B cell (primary cell): ENCODE results near the gene CORO1A. TPM values are rescaled to one million over a fixed set of nuclear protein-coding genes. Genes with fewer than 3 reads are reported as not detected.

Experiments used
- ATAC-seq: fragments of 200-7000 bp; cut with Tn5 transposase; one replicate; pipeline ENCODE4 v1.10.0; 2021; ENCODE audit warnings: low read depth, mild to moderate bottlenecking, moderate number of reproducible peaks, moderate library complexity
- CTCF ChIA-PET: fragments of 350-600 bp; sonication (Branson Sonifier 250); formaldehyde crosslinking; loops from one replicate; lab custom pipeline; 2021; ENCODE audit warnings: antibody characterized with exemption, inconsistent platforms; lab: Charles Lee
- POLR2A ChIA-PET: fragments of 350-600 bp; sonication (Branson Sonifier 250); formaldehyde crosslinking; loops from one replicate; lab custom pipeline; 2021; ENCODE audit warnings: antibody characterized with exemption; lab: Charles Lee
- DNase-seq: peaks from one replicate; pipeline ENCODE4 v3.0.0; 2013
- H2AFZ ChIP-seq: 2 replicates; pipeline ENCODE4 v1.6.1; 2012; ENCODE audit warnings: mild to moderate bottlenecking, low read depth, low read length; ENCODE audit not compliant: insufficient read depth, poor library complexity, severe bottlenecking
- H3K27ac ChIP-seq, 2 donors: 1 replicate in 1 of 2; 2 replicates in 1 of 2; pipeline ENCODE4 v1.5.1; 2012 to 2013; ENCODE audit warnings: low read length in 2 of 2, mild to moderate bottlenecking in 2 of 2, moderate library complexity in 1 of 2
- H3K27me3 ChIP-seq, 4 experiments: fragments of 200-600 bp in 1 of 4; sonication (generic) in 1 of 4; replicated peaks in 1 of 4; 1 replicate in 2 of 4; 2 replicates in 2 of 4; pipeline versions ENCODE4 v1.6.1 to v1.7.0; 2013 to 2016; ENCODE audit warnings: low read length in 3 of 4, mild to moderate bottlenecking in 2 of 4, mixed read lengths in 1 of 4, moderate library complexity in 1 of 4; ENCODE audit not compliant: insufficient read depth in 4 of 4, control insufficient read depth in 3 of 4; ENCODE audit errors: control extremely low read depth in 1 of 4
- H3K36me3 ChIP-seq, 2 experiments: replicated peaks in 1 of 2; 1 replicate in 1 of 2; 2 replicates in 1 of 2; pipeline versions ENCODE4 v1.6.1 to v1.7.1; 2013; ENCODE audit warnings: low read length in 1 of 2; ENCODE audit not compliant: insufficient read depth in 2 of 2, control insufficient read depth in 1 of 2; ENCODE audit errors: control extremely low read depth in 1 of 2, extremely low read depth in 1 of 2
- H3K4me1 ChIP-seq, 2 donors: fragments of 200-600 bp in 1 of 2; sonication (generic) in 1 of 2; 1 replicate in 1 of 2; 2 replicates in 1 of 2; pipeline versions ENCODE4 v1.5.1 to v1.6.1; 2013 to 2017; ENCODE audit warnings: low read length in 2 of 2; ENCODE audit not compliant: control insufficient read depth in 2 of 2, insufficient read depth in 2 of 2
- H3K4me2 ChIP-seq: replicated peaks from 2 replicates; pipeline ENCODE3; 2012; ENCODE audit warnings: mild to moderate bottlenecking, low read depth, low read length; ENCODE audit not compliant: poor library complexity, severe bottlenecking
- H3K4me3 ChIP-seq, 5 experiments: fragments of 200-600 bp in 1 of 5; sonication (generic) in 1 of 5; 1 replicate in 3 of 5; 2 replicates in 2 of 5; pipeline versions ENCODE4 v1.5.1 to v1.7.0; 2011 to 2016; ENCODE audit warnings: low read length in 4 of 5, mild to moderate bottlenecking in 4 of 5, low read depth in 2 of 5, control low read depth in 1 of 5, moderate library complexity in 1 of 5; ENCODE audit not compliant: insufficient read depth in 1 of 5; ENCODE audit errors: control extremely low read depth in 1 of 5, extremely low read depth in 1 of 5
- H3K79me2 ChIP-seq: fragments of 200-600 bp; sonication (generic); one replicate; pipeline ENCODE4 v1.6.0; 2016; ENCODE audit warnings: low read length; ENCODE audit not compliant: control insufficient read depth, insufficient read depth
- H3K9ac ChIP-seq: fragments of 200-600 bp; sonication (generic); 2 replicates; pipeline ENCODE4 v1.6.1; 2017; ENCODE audit warnings: mild to moderate bottlenecking, low read length, moderate library complexity
- H3K9me3 ChIP-seq, 3 donors: one replicate each; pipeline versions ENCODE4 v1.6.1 to v1.7.1; 2013; ENCODE audit warnings: low read length in 2 of 3; ENCODE audit not compliant: control insufficient read depth in 2 of 3, insufficient read depth in 1 of 3; ENCODE audit errors: control extremely low read depth in 1 of 3
- H4K20me1 ChIP-seq: 2 replicates; pipeline ENCODE4 v1.6.0; 2012; ENCODE audit warnings: mild to moderate bottlenecking, low read length; ENCODE audit not compliant: insufficient read depth, control insufficient read depth, poor library complexity, severe bottlenecking
- H3K27ac Mint-ChIP-seq: one replicate; pipeline ENCODE4 v1.8.0; 2021; ENCODE audit warnings: mixed read lengths
- H3K27me3 Mint-ChIP-seq: one replicate; pipeline ENCODE4 v1.8.0; 2021; ENCODE audit warnings: mixed read lengths
- H3K4me1 Mint-ChIP-seq: one replicate; pipeline ENCODE4 v1.8.0; 2021; ENCODE audit warnings: mixed read lengths
- H3K4me3 Mint-ChIP-seq: one replicate; pipeline ENCODE4 v1.8.0; 2021; ENCODE audit warnings: mixed read lengths
- H3K9me3 Mint-ChIP-seq: one replicate; pipeline ENCODE4 v1.8.0; 2022; ENCODE audit warnings: mixed read lengths; ENCODE audit not compliant: insufficient read depth
- CTCF ChIP-seq: fragments of 200-600 bp; IDR thresholded peaks from one replicate; pipeline ENCODE4 v1.8.0; 2022; ENCODE audit warnings: antibody characterized with exemption, mild to moderate bottlenecking
- EZH2 ChIP-seq: IDR thresholded peaks from 2 replicates; pipeline ENCODE4 v1.6.1; 2012; ENCODE audit warnings: borderline replicate concordance, low read depth, mild to moderate bottlenecking, moderate library complexity, low read length; ENCODE audit not compliant: insufficient read depth, poor library complexity, severe bottlenecking
- WGBS: methylation state at CpG from one replicate; pipeline ENCODE4 v1.1.5; 2013; ENCODE audit warnings: missing lambda C conversion rate; ENCODE audit not compliant: insufficient coverage; 5-methylcytosine and 5-hydroxymethylcytosine counted together
- intact Hi-C: fragments of 100-400 bp; cut with micrococcal nuclease; formaldehyde crosslinking; loops from one replicate; pipeline ENCODE4 v1.10.0; 2022
- polyA plus RNA-seq: library from polyadenylated mRNA; depleted of rRNA; stranded (reverse); fragments of >200 nt; gene quantifications from 2 replicates; pipeline ENCODE4 v1.2.3, GENCODE V29; 2012
- total RNA-seq, 2 donors: library from RNA; stranded (reverse); fragments of 120-200 nt in 1 of 2; gene quantifications; 1 replicate in 1 of 2; 2 replicates in 1 of 2; pipeline versions ENCODE4 v1.2.3 to v1.2.4, GENCODE V29; 2013 to 2022

CORO1A gene
- total and polyA plus RNA-seq, 2 donors (not counting 1 experiment from before 2014, with no cell fraction given), result 653 to 1,555 TPM

- no peak overlapping the region for H3K4me3 Mint-ChIP-seq
- Histone ChIP-seq H3K9me3 (peaks cover 0 to 3% (median 0%) of the 10 kb centered on the region in 3 donors), H2AFZ (no peak overlapping the region), H3K4me2 (no peak overlapping the region), H3K36me3 (no peaks in the 10 kb centered on the region), H3K27ac (no peak overlapping the region), H3K9ac (no peak overlapping the region), H3K79me2 (no peaks in the 10 kb centered on the region), H4K20me1 (no peaks in the 10 kb centered on the region), H3K4me3 (no peak overlapping the region), H3K4me1 (no peaks in the 10 kb centered on the region), H3K27me3 (no peaks in the 10 kb centered on the region)
- intact Hi-C loops, result no loop called here
- DNase-seq, result no peak
- WGBS, result 97% methylated on average over 4 of the region's 5 CpGs
- no peak overlapping the region for H3K27ac Mint-ChIP-seq
- ChIA-PET POLR2A (no interaction called here), CTCF (no interaction called here)
- no peak for TF ChIP-seq EZH2
- no peak for TF ChIP-seq CTCF
- no peaks in the 10 kb centered on the region for H3K27me3 Mint-ChIP-seq
- no peak for ATAC-seq
- H3K4me1 Mint-ChIP-seq, result peaks cover 6% of the 10 kb centered on the region
- H3K9me3 Mint-ChIP-seq, result no peaks in the 10 kb centered on the region
Measured at GRCh38 chr16:30155188-30155587, 28.2 kb upstream of the CORO1A start.

- no peaks in the 10 kb centered on the region for H3K27me3 ChIP-seq
- no peak overlapping the region for H3K4me3 ChIP-seq
- no peaks in the 10 kb centered on the region for H3K4me1 Mint-ChIP-seq
- no peaks in the 10 kb centered on the region for H3K27me3 Mint-ChIP-seq
- H3K27ac ChIP-seq, result no peak overlapping the region
- ATAC-seq (no peak), DNase-seq (no peak)
- no peaks in the 10 kb centered on the region for H3K9me3 ChIP-seq
- no peaks in the 10 kb centered on the region for H4K20me1 ChIP-seq
- CTCF ChIA-PET, result interaction anchor here (0.6 to 1.0 kb wide), 3 partner anchors 9 to 408 kb away, joined by 3 read pairs; no protein-coding TSS in a partner anchor
- no peak overlapping the region for H3K27ac Mint-ChIP-seq
- H3K79me2 ChIP-seq, result no peaks in the 10 kb centered on the region
- no peak overlapping the region for H3K4me2 ChIP-seq
- 100% methylated on average over 1 of the region's 1 CpG for WGBS
- TF ChIP-seq EZH2, result no peak
- TF ChIP-seq CTCF, result no peak
- intact Hi-C loops, result no loop called here
- H3K9ac ChIP-seq, result no peak overlapping the region
- no peaks in the 10 kb centered on the region for H3K36me3 ChIP-seq
- H3K9me3 Mint-ChIP-seq, result no peaks in the 10 kb centered on the region
- POLR2A ChIA-PET, result no interaction called here
- H2AFZ ChIP-seq, result no peak overlapping the region
- no peaks in the 10 kb centered on the region for H3K4me1 ChIP-seq
- no peak overlapping the region for H3K4me3 Mint-ChIP-seq
Measured at GRCh38 chr16:30157214-30157613, 26.2 kb upstream of the CORO1A start.
